GM12872 (cell line): ENCODE data around the gene TMEM260.

Source experiments
- CTCF ChIP-seq: IDR thresholded peaks from 3 replicates; pipeline ENCODE4 v1.5.1; 2011; ENCODE audit warnings: low read depth, mild to moderate bottlenecking, low read length, moderate library complexity; ENCODE audit not compliant: insufficient read depth

The TMEM260 gene

GRCh38 chr14:56554301-56554700 lies 25.3 kb upstream of the TMEM260 start:
- TF ChIP-seq CTCF, result no peak

GRCh38 chr14:56555921-56556570 lies 23.6 kb upstream of the TMEM260 start:
- TF ChIP-seq CTCF, result peak; percentile 69

- TF ChIP-seq CTCF, result no peak
These were observed 20.4 kb upstream of the TMEM260 start for GRCh38 chr14:56559182-56559581.

- TF ChIP-seq CTCF, result no peak
These were observed 18.0 kb upstream of the TMEM260 start for GRCh38 chr14:56561606-56562005.

- no peak for TF ChIP-seq CTCF
These were observed 16.7 kb upstream of the TMEM260 start for GRCh38 chr14:56562883-56563282.

- no peak for TF ChIP-seq CTCF
These were observed 10.4 kb upstream of the TMEM260 start for GRCh38 chr14:56569174-56569573.

GRCh38 chr14:56570295-56570694 lies 9.3 kb upstream of the TMEM260 start:
- no peak for TF ChIP-seq CTCF
